GM18517 (cell line): ENCODE results near the gene PMAIP1.

Experiments used
- ATAC-seq: cut with Tn5 transposase; IDR thresholded peaks from one replicate; pipeline ENCODE4 v1.9.1; 2021; ENCODE audit warnings: mild to moderate bottlenecking, moderate library complexity; ENCODE audit not compliant: unreplicated experiment

PMAIP1 gene

DNA sequence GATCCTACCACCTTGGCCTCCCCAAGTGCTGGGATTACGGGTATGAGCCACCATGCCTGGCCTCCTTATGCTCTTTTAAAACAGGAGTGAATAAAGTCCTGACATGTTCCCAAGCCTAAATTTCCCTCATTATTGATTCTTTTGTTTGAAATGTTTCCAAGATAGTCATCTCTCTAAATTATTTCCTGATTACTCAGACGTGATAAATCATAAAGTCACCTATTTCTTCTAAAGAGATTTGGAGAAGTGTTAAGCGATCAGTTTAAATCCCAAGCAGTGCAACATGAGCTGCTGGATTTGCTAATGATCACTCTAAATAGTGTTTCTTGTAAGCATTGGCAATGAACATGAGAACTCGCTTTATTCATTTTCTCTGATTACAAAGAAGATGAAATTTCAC is 51.8 kb downstream of the PMAIP1 start:
- no peak for ATAC-seq

DNA sequence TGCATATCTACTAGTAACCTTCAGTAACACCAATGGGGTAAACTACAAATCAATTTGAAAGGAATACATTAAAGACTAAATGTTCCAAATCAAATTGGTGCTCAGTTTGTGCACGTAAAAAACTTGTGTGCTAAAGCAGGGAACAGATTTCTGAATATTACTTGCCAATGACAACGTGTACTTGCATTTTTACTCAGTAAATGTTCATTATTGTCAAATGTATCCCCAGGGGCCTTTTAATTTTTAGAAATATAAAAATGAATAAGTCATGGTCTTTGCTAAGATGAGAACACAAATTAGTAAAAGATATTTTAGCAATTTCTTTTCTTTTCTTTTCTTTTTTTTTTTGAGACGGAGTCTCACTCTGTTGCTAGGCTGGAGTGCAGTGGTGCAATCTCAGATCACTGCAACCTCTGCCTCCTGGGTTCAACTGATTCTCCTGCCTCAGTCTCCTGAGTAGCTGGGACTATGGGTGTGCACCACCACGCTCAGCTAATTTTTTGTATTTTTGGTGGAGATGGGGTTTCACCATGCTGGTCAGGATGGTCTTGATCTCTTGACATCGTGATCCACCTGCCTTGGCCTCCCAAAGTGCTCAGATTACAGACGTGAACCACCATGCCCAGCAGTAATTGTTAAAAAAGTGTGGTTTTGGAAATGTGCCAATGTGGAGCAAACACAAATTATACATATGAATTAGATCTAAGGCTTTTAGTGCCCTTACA is 52.6 kb downstream of the PMAIP1 start:
- ATAC-seq = no peak
